ENCODE measurements around the gene DIS3L. TPM values are rescaled to one million over a fixed set of nuclear protein-coding genes. Genes with fewer than 3 reads are reported as not detected.

Gene DIS3L
- total RNA-seq, 3 donors from 2014 or later (not counting 1 experiment from before 2014, with no cell fraction given) = 21.9 to 30.6 (median 28.3) TPM

GRCh38 chr15:66252685-66253417 is 40.5 kb upstream of the DIS3L start:
- H3K4me3 ChIP-seq (ENCODE audit: low read length) = peak overlapping the region; percentile 35
- intact Hi-C loops (cut with micrococcal nuclease) = no loop called here
- Mint-ChIP-seq H3K4me3 (peak overlapping the region; percentile 80), H3K4me1 (peaks cover 15 to 20% of the 10 kb centered on the region in 2 donors), H3K36me3 (no peaks in the 10 kb centered on the region), H3K27ac (no peak overlapping the region), H3K27me3 (ENCODE audit: low read depth in 2 of 2) (peaks cover 66 to 75% of the 10 kb centered on the region in 2 donors), H3K9me3 (no peaks in the 10 kb centered on the region)
- WGBS (ENCODE audit: insufficient coverage) = under 1% methylated on average over 63 of the region's 64 CpGs
- peaks cover 26% of the 10 kb centered on the region for H3K4me1 ChIP-seq (ENCODE audit: control insufficient read depth, insufficient read depth, low read length)
- DNase-seq = peak in 1 of 2 donors; percentile 41
- peak in 2 of 3 donors; percentile 38 to 62 for ATAC-seq
- no peaks in the 10 kb centered on the region for H3K36me3 ChIP-seq (ENCODE audit: control insufficient read depth, insufficient read depth, low read length)
- H3K27me3 ChIP-seq (ENCODE audit: control insufficient read depth, insufficient read depth, low read length) = peaks cover 50% of the 10 kb centered on the region
- H3K9me3 ChIP-seq (ENCODE audit: control insufficient read depth, insufficient read depth, low read length) = no peaks in the 10 kb centered on the region
- TF ChIP-seq, protein P1, sequence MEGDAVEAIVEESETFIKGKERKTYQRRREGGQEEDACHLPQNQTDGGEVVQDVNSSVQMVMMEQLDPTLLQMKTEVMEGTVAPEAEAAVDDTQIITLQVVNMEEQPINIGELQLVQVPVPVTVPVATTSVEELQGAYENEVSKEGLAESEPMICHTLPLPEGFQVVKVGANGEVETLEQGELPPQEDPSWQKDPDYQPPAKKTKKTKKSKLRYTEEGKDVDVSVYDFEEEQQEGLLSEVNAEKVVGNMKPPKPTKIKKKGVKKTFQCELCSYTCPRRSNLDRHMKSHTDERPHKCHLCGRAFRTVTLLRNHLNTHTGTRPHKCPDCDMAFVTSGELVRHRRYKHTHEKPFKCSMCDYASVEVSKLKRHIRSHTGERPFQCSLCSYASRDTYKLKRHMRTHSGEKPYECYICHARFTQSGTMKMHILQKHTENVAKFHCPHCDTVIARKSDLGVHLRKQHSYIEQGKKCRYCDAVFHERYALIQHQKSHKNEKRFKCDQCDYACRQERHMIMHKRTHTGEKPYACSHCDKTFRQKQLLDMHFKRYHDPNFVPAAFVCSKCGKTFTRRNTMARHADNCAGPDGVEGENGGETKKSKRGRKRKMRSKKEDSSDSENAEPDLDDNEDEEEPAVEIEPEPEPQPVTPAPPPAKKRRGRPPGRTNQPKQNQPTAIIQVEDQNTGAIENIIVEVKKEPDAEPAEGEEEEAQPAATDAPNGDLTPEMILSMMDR (IDR thresholded peaks at IDR 0.05) = peak; percentile 5
- no peak overlapping the region for H3K27ac ChIP-seq (ENCODE audit: low read length)

DNA sequence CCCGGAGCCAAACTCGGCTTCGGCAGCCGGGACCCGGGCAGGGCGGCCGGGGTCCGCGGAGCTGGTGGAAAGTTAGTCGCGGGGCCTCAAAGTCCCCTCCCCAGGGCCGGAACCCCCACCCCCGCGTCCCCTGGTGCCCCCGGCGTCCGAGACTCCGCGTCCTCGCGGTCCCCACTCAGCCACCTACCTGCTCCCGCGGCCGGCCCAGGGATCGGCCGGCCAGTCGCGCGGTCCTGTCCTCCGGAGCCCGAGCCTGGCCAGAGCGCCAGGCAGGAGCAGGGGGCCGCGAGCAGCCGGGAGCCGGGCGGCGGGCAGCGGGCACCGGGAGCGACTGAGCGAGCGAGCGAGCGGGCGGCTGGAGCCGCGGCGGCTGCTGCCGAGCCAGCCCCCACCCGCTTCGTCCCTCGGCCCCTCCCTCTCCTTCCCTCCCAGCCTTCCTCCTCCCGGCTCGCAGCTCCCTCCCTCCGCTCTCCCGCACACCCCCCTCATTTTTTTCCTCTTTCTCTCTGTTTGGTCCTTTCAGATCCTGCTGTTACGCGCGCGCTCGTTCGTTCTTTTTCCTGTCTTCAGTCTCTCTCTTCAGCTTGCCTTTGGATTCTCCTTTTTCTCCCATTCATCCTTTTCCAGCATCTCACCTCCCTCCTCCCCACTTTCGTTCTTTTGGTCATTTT is 39.8 kb upstream of the DIS3L start, which contains the start of gene MEGF11:
Gene MEGF11 (minus strand): TSS at position 333 of the 671 bp plus-strand sequence. CDS start 125,347 bp downstream, outside the sequence.
- H3K9me3 Mint-ChIP-seq = no peaks in the 10 kb centered on the region
- peaks cover 26% of the 10 kb centered on the region for H3K4me1 ChIP-seq (ENCODE audit: control insufficient read depth, insufficient read depth, low read length)
- H3K36me3 ChIP-seq (ENCODE audit: control insufficient read depth, insufficient read depth, low read length) = no peaks in the 10 kb centered on the region
- H3K4me3 Mint-ChIP-seq = peak within 1 kb of the TSS; percentile 80
- no peak within 1 kb of the TSS for H3K27ac ChIP-seq (ENCODE audit: low read length)
- peaks cover 9 to 20% of the 10 kb centered on the region in 2 donors for H3K4me1 Mint-ChIP-seq
- H3K27ac Mint-ChIP-seq = no peak within 1 kb of the TSS
- ATAC-seq (peak in 1 of 3 donors; percentile 20), DNase-seq (peak in 1 of 2 donors; percentile 18)
- no peaks in the 10 kb centered on the region for H3K9me3 ChIP-seq (ENCODE audit: control insufficient read depth, insufficient read depth, low read length)
- no peaks in the 10 kb centered on the region for H3K36me3 Mint-ChIP-seq
- TF ChIP-seq, protein P1 (IDR thresholded peaks at IDR 0.05) = no peak
- WGBS (ENCODE audit: insufficient coverage) = under 1% methylated on average over 64 of the region's 64 CpGs
- peaks cover 54% of the 10 kb centered on the region for H3K27me3 ChIP-seq (ENCODE audit: control insufficient read depth, insufficient read depth, low read length)
- H3K4me3 ChIP-seq (ENCODE audit: low read length) = peak within 1 kb of the TSS; percentile 35
- peaks cover 64 to 74% of the 10 kb centered on the region in 2 donors for H3K27me3 Mint-ChIP-seq (ENCODE audit: low read depth in 2 of 2)
- intact Hi-C loops (cut with micrococcal nuclease) = no loop called here

DNA sequence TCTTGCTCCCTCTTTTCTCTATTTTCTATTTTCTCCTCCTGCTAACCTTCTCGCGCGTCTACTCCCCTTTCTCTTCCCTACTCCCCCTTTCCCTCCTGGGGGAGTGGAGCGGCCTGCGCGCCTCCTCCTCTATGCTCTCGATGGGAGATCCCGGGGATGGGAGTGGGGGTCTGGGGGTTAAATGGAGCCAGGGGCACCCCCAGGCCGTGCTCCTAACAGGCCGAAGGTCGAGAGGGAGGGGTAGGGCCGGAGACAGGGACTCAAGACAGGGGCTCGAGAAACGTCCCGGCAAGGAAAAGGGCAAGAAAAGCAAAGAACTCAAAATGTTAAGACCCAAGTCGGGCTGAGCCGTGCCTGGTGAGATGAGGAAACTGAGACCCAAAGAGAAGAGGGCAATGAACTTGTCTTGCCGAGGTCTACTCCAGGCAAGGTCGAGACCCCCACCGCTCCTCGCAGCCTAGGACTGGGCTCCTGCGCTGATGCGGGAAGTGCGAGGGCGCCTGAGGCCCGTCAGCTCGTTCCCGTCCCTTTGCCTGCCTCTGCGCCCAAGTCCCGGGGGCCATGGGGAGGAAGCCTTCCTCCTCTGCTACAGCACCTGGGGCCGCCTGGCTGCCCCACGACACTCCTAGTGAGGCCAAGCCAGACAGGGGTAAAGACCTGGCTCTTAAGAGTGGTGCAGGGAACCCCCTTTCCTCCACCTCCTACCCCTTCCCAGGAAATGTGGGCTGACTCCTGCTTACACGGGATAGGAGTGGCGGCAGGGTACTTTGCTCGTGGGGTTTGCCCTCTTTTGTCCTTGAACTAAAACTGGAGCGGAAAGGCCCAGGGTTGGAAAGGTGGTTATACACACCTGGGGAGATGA is 39.0 kb upstream of the DIS3L start:
- no peak overlapping the region for H3K4me3 ChIP-seq (ENCODE audit: low read length)
- Mint-ChIP-seq H3K27me3 (ENCODE audit: low read depth in 2 of 2) (peaks cover 61 to 68% of the 10 kb centered on the region in 2 donors), H3K9me3 (no peaks in the 10 kb centered on the region), H3K27ac (no peak overlapping the region), H3K36me3 (no peaks in the 10 kb centered on the region), H3K4me1 (peaks cover 5 to 20% of the 10 kb centered on the region in 2 donors), H3K4me3 (peak overlapping the region; percentile 70)
- peaks cover 54% of the 10 kb centered on the region for H3K27me3 ChIP-seq (ENCODE audit: control insufficient read depth, insufficient read depth, low read length)
- H3K27ac ChIP-seq (ENCODE audit: low read length) = no peak overlapping the region
- ATAC-seq = no peak
- WGBS (ENCODE audit: insufficient coverage) = 8% methylated on average over 33 of the region's 36 CpGs
- DNase-seq = peak in 1 of 2 donors; percentile 10
- intact Hi-C loops (cut with micrococcal nuclease) = no loop called here
- TF ChIP-seq, protein P1 (IDR thresholded peaks at IDR 0.05) = no peak
- H3K4me1 ChIP-seq (ENCODE audit: control insufficient read depth, insufficient read depth, low read length) = peaks cover 26% of the 10 kb centered on the region
- H3K36me3 ChIP-seq (ENCODE audit: control insufficient read depth, insufficient read depth, low read length) = no peaks in the 10 kb centered on the region
- H3K9me3 ChIP-seq (ENCODE audit: control insufficient read depth, insufficient read depth, low read length) = no peaks in the 10 kb centered on the region
